Thoracic aorta (tissue), 2 donors: Measurements from ENCODE around the gene SGCE. TPM values are rescaled to one million over a fixed set of nuclear protein-coding genes. Genes with fewer than 3 reads are reported as not detected.

ENCODE experiments used
- ATAC-seq: fragments of 150-250 bp; one replicate; pipeline ENCODE4 v1.8.0; 2017; ENCODE audit warnings: low read depth; ENCODE audit not compliant: insufficient number of reproducible peaks, low FRiP score
- DNase-seq: peaks from one replicate; pipeline ENCODE4 v3.0.0-alpha.2; 2020; ENCODE audit warnings: low spot score
- H3K27ac ChIP-seq, 2 donors: fragments of 200-600 bp; sonication (generic); 1 replicate in 1 of 2; 2 replicates in 1 of 2; pipeline ENCODE4 v1.5.1; 2016; ENCODE audit warnings: mild to moderate bottlenecking in 2 of 2, moderate library complexity in 2 of 2
- H3K27me3 ChIP-seq: fragments of 200-600 bp; sonication (generic); replicated peaks from 2 replicates; pipeline ENCODE4 v1.6.0; 2016; ENCODE audit warnings: mild to moderate bottlenecking; ENCODE audit not compliant: insufficient read depth
- H3K36me3 ChIP-seq: fragments of 200-600 bp; sonication (generic); one replicate; pipeline ENCODE4 v1.5.1; 2016
- H3K4me1 ChIP-seq, 2 donors: fragments of 200-600 bp; sonication (generic); 1 replicate in 1 of 2; 2 replicates in 1 of 2; pipeline versions ENCODE4 v1.5.1 to v1.6.0; 2016; ENCODE audit warnings: low read depth in 2 of 2, mild to moderate bottlenecking in 1 of 2; ENCODE audit not compliant: control insufficient read depth in 1 of 2
- H3K4me3 ChIP-seq: fragments of 200-600 bp; sonication (generic); 2 replicates; pipeline ENCODE4 v1.5.1; 2016; ENCODE audit warnings: mild to moderate bottlenecking
- H3K9me3 ChIP-seq: fragments of 200-600 bp; sonication (generic); 2 replicates; pipeline ENCODE4 v1.5.1; 2016
- CTCF ChIP-seq: fragments of 200-600 bp; sonication (generic); IDR thresholded peaks from one replicate; pipeline ENCODE4 v1.5.1; 2019; ENCODE audit warnings: antibody characterized with exemption
- total RNA-seq, 2 donors: library from RNA; depleted of rRNA; stranded (reverse); fragments of >200 nt; gene quantifications; one replicate each; pipeline versions ENCODE4 v1.1.0 to v1.2.3, GENCODE V29; 2016

Gene SGCE
- total RNA-seq, 2 donors from 2014 or later = 106 to 131 TPM

GRCh38 chr7:94562525-94562924 lies 93.4 kb downstream of the SGCE start:
- no peaks in the 10 kb centered on the region for H3K36me3 ChIP-seq

GRCh38 chr7:94561841-94562514 lies 94.0 kb downstream of the SGCE start:
- no peaks in the 10 kb centered on the region for H3K4me1 ChIP-seq
- no peak for DNase-seq
- TF ChIP-seq CTCF = no peak
- H3K4me3 ChIP-seq = no peak overlapping the region
- H3K9me3 ChIP-seq = no peaks in the 10 kb centered on the region
- no peak overlapping the region for H3K27ac ChIP-seq
- no peak for ATAC-seq
- no peaks in the 10 kb centered on the region for H3K27me3 ChIP-seq
- H3K36me3 ChIP-seq = no peaks in the 10 kb centered on the region

More at GRCh38 chr7:94562525-94562924, 93.4 kb downstream of the SGCE start:
- ATAC-seq = no peak
- Histone ChIP-seq H3K4me3 (no peak overlapping the region), H3K4me1 (no peaks in the 10 kb centered on the region), H3K27me3 (no peaks in the 10 kb centered on the region), H3K9me3 (no peaks in the 10 kb centered on the region), H3K27ac (no peak overlapping the region)
- TF ChIP-seq CTCF = no peak
- no peak for DNase-seq

GRCh38 chr7:94559972-94560371 lies 96.0 kb downstream of the SGCE start:
- no peak for TF ChIP-seq CTCF
- Histone ChIP-seq H3K9me3 (no peaks in the 10 kb centered on the region), H3K27me3 (no peaks in the 10 kb centered on the region), H3K27ac (no peak overlapping the region), H3K4me3 (no peak overlapping the region), H3K4me1 (no peaks in the 10 kb centered on the region), H3K36me3 (no peaks in the 10 kb centered on the region)
- DNase-seq (no peak), ATAC-seq (no peak)

- DNase-seq (no peak), ATAC-seq (no peak)
- Histone ChIP-seq H3K27me3 (no peaks in the 10 kb centered on the region), H3K27ac (no peak overlapping the region), H3K4me1 (no peaks in the 10 kb centered on the region), H3K9me3 (no peaks in the 10 kb centered on the region), H3K4me3 (no peak overlapping the region), H3K36me3 (no peaks in the 10 kb centered on the region)
- no peak for TF ChIP-seq CTCF
These were observed 98.7 kb downstream of the SGCE start for GRCh38 chr7:94557215-94557614.

GRCh38 chr7:94556028-94556427 lies 99.9 kb downstream of the SGCE start:
- no peak overlapping the region for H3K27ac ChIP-seq
- no peak for DNase-seq

More at GRCh38 chr7:94556028-94556427, 99.9 kb downstream of the SGCE start:
- H3K36me3 ChIP-seq = no peaks in the 10 kb centered on the region
- H3K4me3 ChIP-seq = no peak overlapping the region
- H3K9me3 ChIP-seq = no peaks in the 10 kb centered on the region
- TF ChIP-seq CTCF = no peak
- H3K27me3 ChIP-seq = no peaks in the 10 kb centered on the region
- no peak for ATAC-seq
- H3K4me1 ChIP-seq = no peaks in the 10 kb centered on the region
